K562 (cell line): ENCODE data around the gene BAIAP2. TPM values are rescaled to one million over a fixed set of nuclear protein-coding genes. Genes with fewer than 3 reads are reported as not detected.
A peak's percentile ranks its signal among the peaks of the same experiment; 100 is the strongest.

ENCODE experiments used
- ATAC-seq: fragments of 200-7000 bp; cut with Tn5 transposase; 3 replicates; pipeline ENCODE4 v1.9.1; 2020; ENCODE audit warnings: moderate library complexity
- BruUV-seq: library from RNA; stranded (reverse); fragments of 400-500 nt; replicated peaks from 2 replicates; lab custom pipeline; 2021; lab: Mats Ljungman, UMichigan
- CTCF ChIA-PET: fragments of 300-600 bp; formaldehyde crosslinking; extraction: SDS; loops from one replicate; lab custom pipeline; 2021; ENCODE audit warnings: low intra/inter-chr PET ratio; lab: Yijun Ruan, JAX
- POLR2A ChIA-PET: fragments of 300-600, 350-650 bp; sonication (Branson Sonifier 250); formaldehyde crosslinking; extraction: SDS; loops from one replicate; lab custom pipeline; 2021; ENCODE audit warnings: antibody characterized with exemption, inconsistent platforms; lab: Yijun Ruan, JAX
- DNase-seq, 4 experiments: peaks; one replicate each; pipeline versions ENCODE4 v3.0.0 to v3.0.0-alpha.2; 2011 to 2018; ENCODE audit warnings: low spot score in 3 of 4, mixed read lengths in 3 of 4; ENCODE audit errors: extremely low read depth in 1 of 4
- FAIRE-seq: peaks from 2 replicates; lab custom pipeline; 2011; peaks lifted over from hg19 to GRCh38; lab: Jason Lieb, UNC
- H2AFZ ChIP-seq: 2 replicates; pipeline ENCODE4 v1.6.0; 2011; ENCODE audit warnings: low read depth, low read length, control low read depth, inconsistent platforms
- H3K27ac ChIP-seq: fragments of 200-600 bp; 3 replicates; pipeline ENCODE4 v1.8.0; 2011; ENCODE audit warnings: low read depth, mild to moderate bottlenecking, control low read depth, inconsistent platforms, low read length, moderate library complexity, mixed read lengths; ENCODE audit errors: extremely low read depth
- H3K27me3 ChIP-seq, 2 experiments: fragments of 300-600 bp in 1 of 2; 2 replicates in 1 of 2; 3 replicates in 1 of 2; pipeline versions ENCODE4 v1.6.0 to v1.8.0; 2011; ENCODE audit warnings: inconsistent platforms in 2 of 2, low read length in 2 of 2, mild to moderate bottlenecking in 1 of 2, mixed read lengths in 1 of 2, moderate library complexity in 1 of 2; ENCODE audit not compliant: control insufficient read depth in 2 of 2, insufficient read depth in 2 of 2
- H3K36me3 ChIP-seq: fragments of 300-600 bp; 3 replicates; pipeline ENCODE4 v1.8.0; 2011; ENCODE audit warnings: mild to moderate bottlenecking, low read length, inconsistent platforms; ENCODE audit not compliant: control insufficient read depth, insufficient read depth
- H3K4me1 ChIP-seq, 2 experiments: fragments of 200-600 bp in 1 of 2; replicated peaks in 1 of 2; 2 replicates in 1 of 2; 3 replicates in 1 of 2; pipeline versions ENCODE4 v1.5.1 to v1.8.0; 2011; ENCODE audit warnings: inconsistent platforms in 2 of 2, low read length in 2 of 2, mild to moderate bottlenecking in 1 of 2, mixed read lengths in 1 of 2, moderate library complexity in 1 of 2; ENCODE audit not compliant: control insufficient read depth in 2 of 2, insufficient read depth in 2 of 2
- H3K4me2 ChIP-seq: 2 replicates; pipeline ENCODE4 v1.6.1; 2011; ENCODE audit warnings: low read length, control low read depth, inconsistent platforms, mixed read lengths; ENCODE audit not compliant: insufficient read depth
- H3K4me3 ChIP-seq: fragments of 200-600 bp; sonication (generic), shearing (Covaris generic); 2 replicates; pipeline ENCODE4 v1.5.1; 2016; ENCODE audit warnings: control low read depth, inconsistent platforms
- H3K79me2 ChIP-seq: fragments of 200-600 bp; 3 replicates; pipeline ENCODE4 v1.8.0; 2011; ENCODE audit warnings: low read length, inconsistent platforms; ENCODE audit not compliant: control insufficient read depth, insufficient read depth
- H3K9ac ChIP-seq, 2 experiments: 2 replicates each; pipeline versions ENCODE4 v1.6.0 to v1.6.1; 2011; ENCODE audit warnings: low read depth in 2 of 2, low read length in 2 of 2, control low read depth in 1 of 2, inconsistent platforms in 1 of 2, mild to moderate bottlenecking in 1 of 2, mixed read lengths in 1 of 2; ENCODE audit not compliant: insufficient read depth in 1 of 2
- H3K9me1 ChIP-seq: one replicate; pipeline ENCODE4 v1.6.0; 2011; ENCODE audit warnings: inconsistent platforms, mild to moderate bottlenecking, low read length, moderate library complexity; ENCODE audit not compliant: control insufficient read depth, insufficient read depth
- H3K9me3 ChIP-seq: replicated peaks from 2 replicates; pipeline ENCODE4 v1.5.1; 2011; ENCODE audit warnings: low read depth, low read length, inconsistent platforms; ENCODE audit not compliant: control insufficient read depth, insufficient read depth
- H4K20me1 ChIP-seq: replicated peaks from 2 replicates; pipeline ENCODE4 v1.6.1; 2011; ENCODE audit warnings: low read length, inconsistent platforms, mixed read lengths; ENCODE audit not compliant: control insufficient read depth, insufficient read depth
- DACH1 ChIP-seq: fragments of 450-650 bp; IDR thresholded peaks from 2 replicates; pipeline ENCODE4 v1.6.1; 2018; ENCODE audit not compliant: partially characterized antibody
- ETS1 ChIP-seq: conservative IDR thresholded peaks from 2 replicates; pipeline ENCODE4 v1.6.1; 2011; ENCODE audit warnings: low read depth, mild to moderate bottlenecking, low read length; ENCODE audit not compliant: control insufficient read depth
- MYC ChIP-seq, 2 experiments: fragments of 250-450 bp in 1 of 2; sonication (Bioruptor Pico) in 1 of 2; IDR thresholded peaks; 2 replicates each; pipeline versions ENCODE4 v1.5.1 to v1.6.1; 2012 to 2021; ENCODE audit warnings: low read depth in 2 of 2, borderline replicate concordance in 1 of 2, improper control_type of control experiment in 1 of 2, low read length in 1 of 2, mild to moderate bottlenecking in 1 of 2, moderate library complexity in 1 of 2
- SPI1 ChIP-seq: IDR thresholded peaks from 2 replicates; pipeline ENCODE4 v1.6.1; 2011; ENCODE audit warnings: low read depth, low read length, control low read depth, borderline replicate concordance
- TBP ChIP-seq: optimal IDR thresholded peaks from 2 replicates; pipeline ENCODE3; 2011; ENCODE audit warnings: low read depth, low read length, improper control_type of control experiment
- TEAD1 ChIP-seq, 2 experiments: fragments of 450-650 bp in 1 of 2; sonication (generic) in 1 of 2; formaldehyde crosslinking; IDR thresholded peaks; 2 replicates each; pipeline versions ENCODE4 v1.4.0 to v1.8.0; 2020 to 2022; ENCODE audit warnings: mild to moderate bottlenecking in 2 of 2, missing genetic modification reagents in 1 of 2
- ZBTB7A ChIP-seq: IDR thresholded peaks from 2 replicates; pipeline ENCODE4 v1.6.1; 2011; ENCODE audit warnings: low read depth, mild to moderate bottlenecking, low read length, moderate library complexity, borderline replicate concordance; ENCODE audit not compliant: control insufficient read depth
- WGBS: fragments of 100-300 bp; shearing (Covaris generic); methylation state at CpG from one replicate; pipeline ENCODE4 v1.1.6; 2016; ENCODE audit warnings: low coverage, mixed read lengths; ENCODE audit not compliant: insufficient coverage; ENCODE audit errors: missing lambda C conversion rate; 5-methylcytosine and 5-hydroxymethylcytosine counted together
- in situ Hi-C: fragments of 300-500 bp; cut with MboI; formaldehyde crosslinking; loops from 4 replicates; pipeline ENCODE4 v1.15.0; 2018; ENCODE audit warnings: inconsistent platforms, mixed read lengths
- intact Hi-C: fragments of 100-400 bp; cut with micrococcal nuclease; formaldehyde crosslinking; loops from 2 replicates; pipeline ENCODE4 v1.14.2; 2022
- polyA plus RNA-seq, 8 experiments: library from polyadenylated mRNA; depleted of rRNA in 4 of 8; stranded (reverse) in 5 of 8; unstranded in 3 of 8; fragments of >200 nt; fragmentation: Nextera tagmentation in 2 of 8; fragmentation: Illumina TruSeq in 1 of 8; extraction: Ambion mirVana in 2 of 8; extraction: Trizol in 1 of 8; gene quantifications; 2 replicates each; pipeline versions ENCODE4 v1.2.1 to v1.2.3, GENCODE V29; 2011 to 2014; ENCODE audit warnings: inconsistent platforms in 1 of 8, missing spikeins in 1 of 8
- total RNA-seq, 7 experiments: library from RNA; depleted of rRNA in 6 of 7; stranded (reverse); fragments of >200 nt in 6 of 7; fragmentation: Illumina TruSeq in 2 of 7; extraction: Trizol in 2 of 7; gene quantifications; 2 replicates each; pipeline versions ENCODE4 v1.2.1 to v1.2.3, GENCODE V29; 2011 to 2021; ENCODE audit warnings: low replicate concordance in 1 of 7
- TF ChIP-seq, protein P1 (sequence below): sonication (generic); formaldehyde crosslinking; IDR thresholded peaks from 2 replicates; pipeline ENCODE4 v1.8.1; 2023; ENCODE audit warnings: mild to moderate bottlenecking, missing genetic modification reagents
- TF ChIP-seq, protein P2 (sequence below): fragments of 450-650 bp; IDR thresholded peaks from 2 replicates; pipeline ENCODE4 v1.6.1; 2017; ENCODE audit warnings: mild to moderate bottlenecking, moderate library complexity
- TF ChIP-seq, protein P3 (sequence below), 3 experiments: IDR thresholded peaks in 2 of 3; conservative IDR thresholded peaks in 1 of 3; 2 replicates each; pipeline ENCODE4 v1.5.1; 2011 to 2012; ENCODE audit warnings: low read length in 3 of 3, mild to moderate bottlenecking in 3 of 3, control low read depth in 2 of 3, improper control_type of control experiment in 1 of 3, inconsistent platforms in 1 of 3, low read depth in 1 of 3, mixed read lengths in 1 of 3, moderate library complexity in 1 of 3; ENCODE audit not compliant: insufficient read depth in 2 of 3

The BAIAP2 gene
- total and polyA plus RNA-seq, 9 of the 15 experiments (the other 6 are each of a cell fraction or from before 2014, with no cell fraction given) = 2.3 to 51.6 (median 18.4) TPM

DNA sequence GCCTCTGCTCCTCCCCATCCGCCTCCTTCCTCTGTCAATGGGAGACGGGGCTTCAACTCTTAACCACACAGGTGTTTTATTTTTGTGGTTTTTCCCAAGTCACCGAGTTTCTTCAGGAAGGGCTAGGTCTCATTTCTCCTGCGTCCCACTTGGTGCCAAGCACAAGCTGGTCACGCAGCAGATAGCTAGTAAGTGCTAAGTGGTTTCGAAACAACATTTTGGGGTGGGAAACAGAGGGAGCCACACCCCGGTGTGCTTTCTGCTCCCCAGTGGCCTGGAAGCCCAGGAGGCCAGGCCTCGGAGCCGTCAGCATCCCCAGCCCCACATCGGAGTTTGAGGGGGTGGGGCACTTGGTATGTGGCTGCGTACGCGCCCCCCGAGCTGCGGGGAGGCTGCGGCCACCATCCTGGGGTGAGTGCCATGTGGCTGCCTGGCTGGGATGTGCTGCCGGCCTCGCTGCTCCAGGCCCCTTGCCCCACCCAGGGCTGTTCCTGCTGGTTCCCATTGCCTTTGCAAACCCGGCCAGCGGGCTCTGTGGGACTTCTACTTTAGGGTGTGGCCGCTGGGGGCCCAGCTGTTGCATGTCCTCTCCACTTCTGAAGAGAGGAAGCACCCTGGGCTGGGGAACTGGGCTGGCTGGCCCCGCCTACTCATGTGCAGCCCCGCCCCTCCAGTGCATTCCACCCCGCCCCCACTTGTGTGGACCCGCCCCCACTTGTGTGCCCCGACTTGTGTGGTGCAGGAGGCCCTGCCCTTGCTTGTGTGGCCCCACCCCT is 55.6 kb downstream of the BAIAP2 start:
- peak; percentile 85 for FAIRE-seq
- POLR2A ChIA-PET = interaction anchor here (0.7 to 1.4 kb wide), 4 partner anchors 10 to 1659 kb away, joined by 3 to 7 read pairs (median 4); no protein-coding TSS in a partner anchor
- TF ChIP-seq, protein P1, sequence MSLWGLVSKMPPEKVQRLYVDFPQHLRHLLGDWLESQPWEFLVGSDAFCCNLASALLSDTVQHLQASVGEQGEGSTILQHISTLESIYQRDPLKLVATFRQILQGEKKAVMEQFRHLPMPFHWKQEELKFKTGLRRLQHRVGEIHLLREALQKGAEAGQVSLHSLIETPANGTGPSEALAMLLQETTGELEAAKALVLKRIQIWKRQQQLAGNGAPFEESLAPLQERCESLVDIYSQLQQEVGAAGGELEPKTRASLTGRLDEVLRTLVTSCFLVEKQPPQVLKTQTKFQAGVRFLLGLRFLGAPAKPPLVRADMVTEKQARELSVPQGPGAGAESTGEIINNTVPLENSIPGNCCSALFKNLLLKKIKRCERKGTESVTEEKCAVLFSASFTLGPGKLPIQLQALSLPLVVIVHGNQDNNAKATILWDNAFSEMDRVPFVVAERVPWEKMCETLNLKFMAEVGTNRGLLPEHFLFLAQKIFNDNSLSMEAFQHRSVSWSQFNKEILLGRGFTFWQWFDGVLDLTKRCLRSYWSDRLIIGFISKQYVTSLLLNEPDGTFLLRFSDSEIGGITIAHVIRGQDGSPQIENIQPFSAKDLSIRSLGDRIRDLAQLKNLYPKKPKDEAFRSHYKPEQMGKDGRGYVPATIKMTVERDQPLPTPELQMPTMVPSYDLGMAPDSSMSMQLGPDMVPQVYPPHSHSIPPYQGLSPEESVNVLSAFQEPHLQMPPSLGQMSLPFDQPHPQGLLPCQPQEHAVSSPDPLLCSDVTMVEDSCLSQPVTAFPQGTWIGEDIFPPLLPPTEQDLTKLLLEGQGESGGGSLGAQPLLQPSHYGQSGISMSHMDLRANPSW (CRISPR knock-in tag) = no peak
- no peak for TF ChIP-seq MYC (IDR thresholded peaks at IDR 0.05; ENCODE audit: low read depth, low read length)
- no peak for TF ChIP-seq MYC (CRISPR knock-in tag; IDR thresholded peaks at IDR 0.05; ENCODE audit: borderline replicate concordance, low read depth)
- TF ChIP-seq DACH1 = peak; percentile 64
- TF ChIP-seq, protein P2, sequence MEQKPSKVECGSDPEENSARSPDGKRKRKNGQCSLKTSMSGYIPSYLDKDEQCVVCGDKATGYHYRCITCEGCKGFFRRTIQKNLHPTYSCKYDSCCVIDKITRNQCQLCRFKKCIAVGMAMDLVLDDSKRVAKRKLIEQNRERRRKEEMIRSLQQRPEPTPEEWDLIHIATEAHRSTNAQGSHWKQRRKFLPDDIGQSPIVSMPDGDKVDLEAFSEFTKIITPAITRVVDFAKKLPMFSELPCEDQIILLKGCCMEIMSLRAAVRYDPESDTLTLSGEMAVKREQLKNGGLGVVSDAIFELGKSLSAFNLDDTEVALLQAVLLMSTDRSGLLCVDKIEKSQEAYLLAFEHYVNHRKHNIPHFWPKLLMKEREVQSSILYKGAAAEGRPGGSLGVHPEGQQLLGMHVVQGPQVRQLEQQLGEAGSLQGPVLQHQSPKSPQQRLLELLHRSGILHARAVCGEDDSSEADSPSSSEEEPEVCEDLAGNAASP = no peak
- TF ChIP-seq SPI1 = peak; percentile 75; the same call in 1 of the 2 replicates
- peak in 1 of 2 experiments; percentile 53; a peak in 1 of 4 replicates for TF ChIP-seq TEAD1 (CRISPR knock-in tag; IDR thresholded peaks at IDR 0.05)
- TF ChIP-seq TBP = no peak
- 0 out of 2 replicates have a peak, but pooled peaks have one; percentile 24 for TF ChIP-seq ETS1
- peak; percentile 64; the same call in 1 of the 2 replicates for TF ChIP-seq ZBTB7A
- TF ChIP-seq, protein P3, sequence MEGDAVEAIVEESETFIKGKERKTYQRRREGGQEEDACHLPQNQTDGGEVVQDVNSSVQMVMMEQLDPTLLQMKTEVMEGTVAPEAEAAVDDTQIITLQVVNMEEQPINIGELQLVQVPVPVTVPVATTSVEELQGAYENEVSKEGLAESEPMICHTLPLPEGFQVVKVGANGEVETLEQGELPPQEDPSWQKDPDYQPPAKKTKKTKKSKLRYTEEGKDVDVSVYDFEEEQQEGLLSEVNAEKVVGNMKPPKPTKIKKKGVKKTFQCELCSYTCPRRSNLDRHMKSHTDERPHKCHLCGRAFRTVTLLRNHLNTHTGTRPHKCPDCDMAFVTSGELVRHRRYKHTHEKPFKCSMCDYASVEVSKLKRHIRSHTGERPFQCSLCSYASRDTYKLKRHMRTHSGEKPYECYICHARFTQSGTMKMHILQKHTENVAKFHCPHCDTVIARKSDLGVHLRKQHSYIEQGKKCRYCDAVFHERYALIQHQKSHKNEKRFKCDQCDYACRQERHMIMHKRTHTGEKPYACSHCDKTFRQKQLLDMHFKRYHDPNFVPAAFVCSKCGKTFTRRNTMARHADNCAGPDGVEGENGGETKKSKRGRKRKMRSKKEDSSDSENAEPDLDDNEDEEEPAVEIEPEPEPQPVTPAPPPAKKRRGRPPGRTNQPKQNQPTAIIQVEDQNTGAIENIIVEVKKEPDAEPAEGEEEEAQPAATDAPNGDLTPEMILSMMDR (IDR thresholded peaks at IDR 0.05 in 2 of 3, conservative IDR thresholded peaks at IDR 0.05 in 1 of 3; ENCODE audit: insufficient read depth in 2 of 3, low read depth in 1 of 3, low read length in 3 of 3) = peak in 2 of 3 experiments; percentile 20 to 34; a peak in 3 of 6 replicates

More for the DNA sequence above, 55.6 kb downstream of the BAIAP2 start:
- peak; percentile 87 to 94 (median 92) for DNase-seq
- H3K36me3 ChIP-seq = peaks cover 46% of the 10 kb centered on the region; the same call in 2 of the 3 replicates
- BruUV-seq = no TSS peak
- no peak overlapping the region for H2AFZ ChIP-seq
- H3K27ac ChIP-seq = no peak overlapping the region
- ATAC-seq = peak; percentile 89
- H3K9ac ChIP-seq = peak overlapping the region in 1 of 2 experiments; percentile 84; a peak in 2 of 4 replicates
- intact Hi-C loops = loop anchor here (2.0 kb wide), 1 partner anchor 34 kb away; no protein-coding TSS in a partner anchor
- H3K79me2 ChIP-seq = no peaks in the 10 kb centered on the region
- WGBS = 42% methylated on average over 21 of the region's 26 CpGs
- H3K27me3 ChIP-seq = no peaks in the 10 kb centered on the region
- in situ Hi-C loops = no loop called here
- CTCF ChIA-PET = no interaction called here
- 0 out of 2 replicates have a peak, but pooled peaks cover 7% of the 10 kb centered on the region for H4K20me1 ChIP-seq
- H3K4me1 ChIP-seq = peaks cover 33 to 73% of the 10 kb centered on the region in 2 experiments
- H3K9me1 ChIP-seq = no peaks in the 10 kb centered on the region
- H3K4me3 ChIP-seq = no peak overlapping the region
- peak overlapping the region; percentile 13; the same call in 1 of the 2 replicates for H3K4me2 ChIP-seq
- H3K9me3 ChIP-seq = no peaks in the 10 kb centered on the region
